Stimulated activated effector memory CD8-positive, alpha-beta T cell treated with anti-CD3 and anti-CD28 coated beads, Interleukin-12 subunit alpha, Interleukin-12 subunit beta, amount 100 ng/mL, for 72 hours (primary cell): Measurements from ENCODE around the gene FBXO15.

Source experiments
- ATAC-seq: fragments of 150-1000 bp; cut with Tn5 transposase; 2 replicates; pipeline ENCODE4 v1.10.0; 2021
- DNase-seq, 2 donors: peaks; one replicate each; pipeline ENCODE4 v3.0.0; 2021 to 2022; ENCODE audit warnings: low spot score in 2 of 2
- H3K27ac Mint-ChIP-seq: one replicate; pipeline ENCODE4 v1.8.0; 2022; ENCODE audit warnings: mild to moderate bottlenecking, mixed read lengths
- H3K36me3 Mint-ChIP-seq: one replicate; pipeline ENCODE4 v1.8.0; 2022; ENCODE audit warnings: mild to moderate bottlenecking, mixed read lengths
- H3K4me1 Mint-ChIP-seq: one replicate; pipeline ENCODE4 v1.8.0; 2022; ENCODE audit warnings: mixed read lengths
- H3K4me3 Mint-ChIP-seq: one replicate; pipeline ENCODE4 v1.8.0; 2022; ENCODE audit warnings: mild to moderate bottlenecking, mixed read lengths
- H3K9me3 Mint-ChIP-seq: one replicate; pipeline ENCODE4 v1.8.0; 2022; ENCODE audit warnings: mixed read lengths

The FBXO15 gene

DNA sequence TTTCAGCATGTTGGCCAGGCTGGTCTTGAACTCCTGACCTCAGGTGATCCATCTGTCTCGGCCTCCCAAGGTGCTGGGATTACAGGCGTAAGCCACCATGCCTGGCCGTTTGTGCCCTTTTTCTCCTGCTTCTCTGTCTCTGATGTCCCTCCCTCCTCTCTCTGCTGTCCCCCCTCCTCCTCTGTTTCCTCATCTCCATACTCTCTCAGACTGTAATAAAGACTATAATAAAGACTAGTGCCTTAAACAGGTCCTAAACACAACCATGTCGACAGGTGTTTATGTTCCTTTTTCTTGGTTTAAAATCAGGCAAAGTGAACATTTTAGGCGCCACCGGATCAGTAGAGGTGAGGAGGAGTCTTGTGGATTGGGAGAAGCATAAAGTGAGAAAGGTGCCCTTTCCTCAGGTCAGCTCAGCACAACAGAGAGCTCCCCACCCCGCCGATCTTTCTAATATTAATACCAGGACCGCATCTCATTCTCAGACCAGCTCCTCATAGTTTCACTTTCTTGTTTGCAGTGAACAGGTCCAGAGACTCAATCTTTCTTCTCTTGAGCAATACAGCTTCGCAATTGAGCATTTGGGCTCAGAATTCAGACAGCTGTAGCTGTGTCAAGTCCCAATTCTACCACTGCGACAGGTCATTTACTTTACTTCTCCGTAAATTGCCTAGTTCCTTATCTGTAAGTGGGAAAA lies 24.4 kb upstream of the FBXO15 start:
- DNase-seq = no peak
- H3K9me3 Mint-ChIP-seq = no peaks in the 10 kb centered on the region
- H3K36me3 Mint-ChIP-seq = no peaks in the 10 kb centered on the region
- peak overlapping the region; percentile 30 for H3K4me3 Mint-ChIP-seq
- peak; percentile 63 for ATAC-seq
- no peak overlapping the region for H3K27ac Mint-ChIP-seq
- H3K4me1 Mint-ChIP-seq = peaks cover 13% of the 10 kb centered on the region

DNA sequence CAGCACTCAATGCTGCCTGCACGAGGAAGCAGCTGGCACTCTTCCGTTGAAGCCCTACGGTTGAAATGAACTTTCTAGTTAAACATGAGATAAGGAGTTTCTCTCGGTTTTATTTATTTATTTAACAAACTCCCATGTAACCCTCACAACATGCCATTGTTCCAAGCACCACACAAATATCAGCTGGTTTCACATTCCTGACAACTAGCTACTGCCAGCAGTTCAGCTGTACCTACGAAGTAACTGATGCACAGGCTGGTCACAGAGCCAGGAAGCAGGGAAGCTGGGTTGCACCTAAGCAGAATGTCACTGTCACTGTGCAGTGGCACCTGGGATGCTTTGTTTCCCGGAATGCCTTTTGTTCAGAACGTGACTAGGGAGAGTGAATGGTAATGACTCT lies 18.8 kb upstream of the FBXO15 start:
- Mint-ChIP-seq H3K27ac (no peak overlapping the region), H3K9me3 (no peaks in the 10 kb centered on the region), H3K4me1 (peaks cover 6% of the 10 kb centered on the region), H3K36me3 (peaks cover 9% of the 10 kb centered on the region), H3K4me3 (no peak overlapping the region)
- DNase-seq (no peak), ATAC-seq (peak; percentile 13)

GRCh38 chr18:74163019-74163660 lies 15.5 kb upstream of the FBXO15 start:
- H3K27ac Mint-ChIP-seq = no peak overlapping the region
- ATAC-seq (no peak), DNase-seq (no peak)
- H3K4me3 Mint-ChIP-seq = no peak overlapping the region
- no peaks in the 10 kb centered on the region for H3K9me3 Mint-ChIP-seq
- H3K4me1 Mint-ChIP-seq = peaks cover 6% of the 10 kb centered on the region
- H3K36me3 Mint-ChIP-seq = peaks cover 41% of the 10 kb centered on the region

GRCh38 chr18:74155276-74155675 lies 7.6 kb upstream of the FBXO15 start:
- ATAC-seq = no peak
- H3K36me3 Mint-ChIP-seq = peaks cover 77% of the 10 kb centered on the region
- peak overlapping the region; percentile 56 for H3K27ac Mint-ChIP-seq
- no peak for DNase-seq
- peaks cover 25% of the 10 kb centered on the region for H3K4me1 Mint-ChIP-seq
- H3K9me3 Mint-ChIP-seq = no peaks in the 10 kb centered on the region
- no peak overlapping the region for H3K4me3 Mint-ChIP-seq

DNA sequence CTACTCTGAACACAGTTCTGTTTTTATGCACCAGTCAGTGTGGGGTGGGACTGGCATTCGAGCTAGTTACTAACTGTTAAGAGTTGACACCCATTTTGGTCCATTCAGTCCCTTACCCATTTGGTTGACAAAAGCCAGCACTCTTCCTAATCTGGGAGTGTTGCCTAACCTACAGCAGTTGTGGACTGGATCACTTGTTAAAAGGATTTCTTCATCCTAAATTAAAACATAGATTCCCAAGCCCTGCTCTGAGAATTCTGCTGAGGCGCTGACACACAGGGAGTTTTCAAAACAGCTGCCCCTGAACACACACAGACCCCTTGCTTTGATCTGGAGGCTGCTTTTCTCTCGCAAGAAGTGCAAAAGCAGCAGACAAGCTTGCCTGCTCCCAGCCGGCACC lies 7.1 kb upstream of the FBXO15 start:
- Mint-ChIP-seq H3K4me3 (no peak overlapping the region), H3K36me3 (peaks cover 77% of the 10 kb centered on the region), H3K4me1 (peaks cover 31% of the 10 kb centered on the region), H3K9me3 (no peaks in the 10 kb centered on the region), H3K27ac (peak overlapping the region; percentile 56)
- no peak for ATAC-seq
- no peak for DNase-seq

DNA sequence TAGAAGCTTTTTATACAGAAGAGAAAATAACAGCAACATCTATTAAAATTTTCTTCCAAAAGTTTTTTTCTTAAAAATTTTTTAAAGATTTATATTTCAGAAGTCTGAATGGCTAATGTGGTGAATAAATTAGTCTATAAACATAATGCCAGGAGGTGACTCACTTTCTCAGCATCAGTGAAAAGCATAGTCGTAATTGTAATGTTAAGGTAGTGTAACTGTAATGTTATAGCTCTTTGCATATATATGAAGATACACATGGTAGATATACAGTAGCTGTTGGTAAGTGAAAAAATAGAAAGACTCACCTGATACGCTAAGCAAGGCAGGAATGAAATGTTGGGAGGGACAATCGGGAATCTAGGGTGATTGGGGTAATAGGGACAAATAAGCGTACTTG lies 6.2 kb upstream of the FBXO15 start:
- peaks cover 77% of the 10 kb centered on the region for H3K36me3 Mint-ChIP-seq

GRCh38 chr18:74153377-74153776 lies 5.7 kb upstream of the FBXO15 start:
- Mint-ChIP-seq H3K27ac (no peak overlapping the region), H3K36me3 (peaks cover 76% of the 10 kb centered on the region), H3K9me3 (no peaks in the 10 kb centered on the region), H3K4me1 (peaks cover 42% of the 10 kb centered on the region), H3K4me3 (no peak overlapping the region)
- ATAC-seq = no peak
- no peak for DNase-seq

More for the DNA sequence above, 6.2 kb upstream of the FBXO15 start:
- DNase-seq = no peak
- Mint-ChIP-seq H3K4me3 (no peak overlapping the region), H3K27ac (no peak overlapping the region), H3K9me3 (no peaks in the 10 kb centered on the region), H3K4me1 (peaks cover 40% of the 10 kb centered on the region)
- ATAC-seq = no peak

- ATAC-seq = no peak
- Mint-ChIP-seq H3K4me1 (peaks cover 42% of the 10 kb centered on the region), H3K9me3 (no peaks in the 10 kb centered on the region), H3K27ac (peak overlapping the region; percentile 17), H3K4me3 (no peak overlapping the region), H3K36me3 (peaks cover 76% of the 10 kb centered on the region)
- no peak for DNase-seq
Observed at GRCh38 chr18:74152857-74153256, 5.2 kb upstream of the FBXO15 start.

DNA sequence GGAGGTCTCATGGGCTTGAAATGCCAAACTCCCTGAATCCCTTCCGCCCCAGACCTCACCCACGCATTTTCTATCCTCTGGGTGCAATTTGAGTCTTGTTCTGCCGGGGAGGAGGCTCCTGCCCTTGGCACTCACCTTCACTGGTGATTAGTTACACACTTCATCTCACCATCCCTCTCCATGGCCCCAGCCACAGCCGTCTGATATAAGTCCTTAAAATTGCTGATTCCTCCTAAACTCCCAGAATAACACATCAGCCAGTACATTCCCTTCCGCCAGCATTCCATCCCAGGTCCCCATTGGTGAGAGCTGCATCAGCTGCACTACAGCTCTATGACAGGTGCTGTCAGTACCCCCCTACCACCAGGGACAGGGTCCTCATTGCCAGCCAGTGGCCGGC lies 4.6 kb upstream of the FBXO15 start:
- H3K36me3 Mint-ChIP-seq = peaks cover 75% of the 10 kb centered on the region

DNA sequence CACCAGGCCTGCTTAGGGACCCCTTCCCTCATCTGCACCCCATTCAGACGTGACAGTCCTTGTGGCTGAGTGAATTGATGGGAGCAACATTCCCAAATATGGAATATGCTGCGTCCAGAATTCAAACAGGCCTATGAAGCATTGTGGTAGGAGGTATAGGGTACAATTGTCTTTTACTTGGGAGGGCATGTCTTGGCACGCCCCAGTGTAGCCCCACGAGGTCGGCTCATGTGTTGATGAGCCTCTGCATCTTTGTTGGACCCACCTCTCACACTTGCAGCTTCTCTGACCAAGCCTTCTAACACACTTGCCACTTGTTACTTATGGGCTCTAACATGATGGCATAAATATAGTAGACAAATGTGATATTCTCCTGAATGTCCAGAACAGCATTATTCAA lies 2.2 kb upstream of the FBXO15 start:
- Mint-ChIP-seq H3K36me3 (peaks cover 57% of the 10 kb centered on the region), H3K9me3 (no peaks in the 10 kb centered on the region), H3K4me1 (peaks cover 53% of the 10 kb centered on the region), H3K4me3 (peak overlapping the region; percentile 93), H3K27ac (peak overlapping the region; percentile 98)
- DNase-seq (no peak), ATAC-seq (no peak)

More for the DNA sequence above, 4.6 kb upstream of the FBXO15 start:
- ATAC-seq (no peak), DNase-seq (no peak)
- Mint-ChIP-seq H3K4me3 (no peak overlapping the region), H3K9me3 (no peaks in the 10 kb centered on the region), H3K4me1 (peaks cover 47% of the 10 kb centered on the region), H3K27ac (peak overlapping the region; percentile 17)

DNA sequence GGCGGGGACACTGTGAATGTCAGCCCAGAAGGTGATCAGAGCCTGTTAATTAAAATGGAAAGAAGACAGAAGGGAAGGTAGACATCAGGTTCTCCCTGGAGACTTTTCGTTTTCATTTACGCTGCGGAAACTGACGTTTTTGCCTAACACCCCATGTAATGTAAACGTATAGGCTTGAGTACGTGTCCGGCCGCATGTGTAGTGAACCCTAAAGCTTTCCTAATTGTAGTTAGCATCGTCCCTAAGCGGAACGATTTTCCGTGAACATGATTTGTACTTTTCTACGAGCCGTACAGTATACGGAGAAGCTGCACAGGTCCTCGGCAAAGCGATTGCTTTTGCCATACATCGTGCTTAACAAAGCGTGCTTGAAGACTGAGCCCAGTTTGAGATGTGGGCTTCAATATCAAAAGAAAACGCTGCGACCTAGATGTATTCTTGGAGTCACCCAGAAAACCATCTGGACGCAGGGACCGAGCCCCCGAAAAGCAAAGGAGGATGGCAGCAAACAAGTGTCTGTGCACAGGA lies 973 bp upstream of the FBXO15 start:
- H3K9me3 Mint-ChIP-seq = no peaks in the 10 kb centered on the region
- ATAC-seq (no peak), DNase-seq (no peak)
- peaks cover 47% of the 10 kb centered on the region for H3K36me3 Mint-ChIP-seq
- H3K4me3 Mint-ChIP-seq = peak overlapping the region; percentile 93
- peak overlapping the region; percentile 98 for H3K27ac Mint-ChIP-seq
- peaks cover 47% of the 10 kb centered on the region for H3K4me1 Mint-ChIP-seq

GRCh38 chr18:74147491-74147778 lies 199 bp downstream of the FBXO15 start:
- Mint-ChIP-seq H3K9me3 (no peaks in the 10 kb centered on the region), H3K36me3 (peaks cover 35% of the 10 kb centered on the region), H3K4me1 (peaks cover 38% of the 10 kb centered on the region), H3K4me3 (peak overlapping the region; percentile 93), H3K27ac (peak overlapping the region; percentile 98)
- no peak for DNase-seq
- no peak for ATAC-seq

DNA sequence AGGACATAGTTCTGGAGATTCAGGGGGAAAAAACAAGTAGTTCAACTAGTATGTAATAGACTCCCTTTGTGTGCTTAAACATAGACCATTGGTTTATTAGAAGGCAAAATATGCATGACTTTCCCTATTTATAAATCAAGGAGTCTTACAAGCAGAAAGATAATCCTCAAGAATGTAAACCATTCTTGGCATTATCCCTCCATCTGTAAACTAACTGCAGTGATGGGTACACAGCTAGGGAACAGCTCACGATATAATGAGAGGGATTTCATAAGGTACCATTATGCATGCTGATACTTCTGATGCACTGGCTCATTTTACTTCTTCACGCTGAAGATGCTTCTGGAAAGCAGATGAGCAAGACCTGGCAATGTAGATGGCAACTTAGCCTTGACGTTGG lies 878 bp downstream of the FBXO15 start:
- ATAC-seq (no peak), DNase-seq (no peak)
- Mint-ChIP-seq H3K36me3 (peaks cover 35% of the 10 kb centered on the region), H3K4me1 (peaks cover 32% of the 10 kb centered on the region), H3K27ac (peak overlapping the region; percentile 98), H3K4me3 (peak overlapping the region; percentile 93), H3K9me3 (no peaks in the 10 kb centered on the region)

- peaks cover 23% of the 10 kb centered on the region for H3K4me1 Mint-ChIP-seq
- H3K9me3 Mint-ChIP-seq = no peaks in the 10 kb centered on the region
- H3K27ac Mint-ChIP-seq = no peak overlapping the region
- peaks cover 5% of the 10 kb centered on the region for H3K36me3 Mint-ChIP-seq
- ATAC-seq = no peak
- no peak overlapping the region for H3K4me3 Mint-ChIP-seq
- no peak for DNase-seq
Observed at GRCh38 chr18:74142252-74142651, 5.4 kb downstream of the FBXO15 start.

DNA sequence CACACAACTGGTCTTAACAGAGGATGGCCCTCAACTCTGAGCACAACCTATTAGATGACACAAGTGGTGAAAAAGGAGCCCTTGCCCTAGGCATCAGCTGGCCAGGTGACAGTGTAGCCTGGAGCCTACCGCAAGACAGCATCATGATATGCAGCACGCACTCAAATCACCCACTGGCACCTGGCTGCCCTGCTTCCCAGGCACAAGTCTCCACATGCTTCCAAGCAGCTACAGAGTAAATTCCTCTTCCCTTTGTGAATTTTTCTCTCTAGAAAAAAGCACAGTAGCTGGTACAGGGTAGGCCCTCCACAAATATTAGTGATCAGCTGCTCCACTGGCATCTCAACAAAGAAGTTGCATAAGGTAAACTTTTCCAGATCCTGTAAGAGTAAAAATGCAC lies 6.0 kb downstream of the FBXO15 start:
- Mint-ChIP-seq H3K36me3 (no peaks in the 10 kb centered on the region), H3K27ac (no peak overlapping the region), H3K9me3 (no peaks in the 10 kb centered on the region), H3K4me3 (no peak overlapping the region), H3K4me1 (peaks cover 18% of the 10 kb centered on the region)
- ATAC-seq (no peak), DNase-seq (no peak)

DNA sequence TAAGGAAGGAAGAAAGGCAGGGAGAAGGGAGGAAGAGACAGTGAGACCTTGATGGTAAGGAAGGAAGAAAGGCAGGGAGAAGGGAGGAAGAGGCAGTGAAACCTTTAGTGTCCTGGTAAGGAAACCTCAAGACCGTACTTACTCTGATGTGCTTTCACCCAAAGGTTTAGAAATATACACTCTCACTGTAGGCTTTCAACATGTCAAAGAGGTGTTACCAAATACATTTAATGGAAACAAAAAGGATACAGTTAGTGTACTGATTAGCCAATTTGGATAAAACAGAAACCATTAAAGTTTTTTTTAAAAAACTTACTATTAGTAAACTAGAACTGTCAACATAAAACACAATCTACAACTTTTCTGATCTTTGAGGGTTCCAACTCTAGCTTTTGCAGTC lies 7.1 kb downstream of the FBXO15 start:
- Mint-ChIP-seq H3K4me3 (peak overlapping the region; percentile 57), H3K27ac (no peak overlapping the region), H3K4me1 (peaks cover 18% of the 10 kb centered on the region), H3K36me3 (no peaks in the 10 kb centered on the region), H3K9me3 (no peaks in the 10 kb centered on the region)
- ATAC-seq = peak; percentile 24
- DNase-seq = no peak
